HEK293 (cell line): ENCODE results near the gene KCNMA1.

ENCODE experiments used
- CTCF ChIA-PET: fragments of 350-600 bp; formaldehyde crosslinking; extraction: SDS; loops from one replicate; lab custom pipeline; 2021; ENCODE audit warnings: antibody characterized with exemption; lab: Yijun Ruan, JAX
- POLR2A ChIA-PET: fragments of 300-600 bp; formaldehyde crosslinking; extraction: SDS; loops from one replicate; lab custom pipeline; 2020; ENCODE audit warnings: antibody characterized with exemption, inconsistent platforms; lab: Yijun Ruan, JAX
- H3K27ac ChIP-seq: fragments of 200-500 bp; sonication (Bioruptor generic); 2 replicates; pipeline ENCODE4 v1.5.1; 2014; ENCODE audit warnings: low read depth, low read length, control low read depth, inconsistent platforms; ENCODE audit errors: extremely low read depth
- H3K36me3 ChIP-seq, 2 experiments: fragments of 200-500 bp in 1 of 2; sonication (Bioruptor generic) in 1 of 2; 1 replicate in 1 of 2; 2 replicates in 1 of 2; pipeline ENCODE4 v1.5.1; 2014 to 2017; ENCODE audit warnings: inconsistent platforms in 2 of 2, low read length in 2 of 2; ENCODE audit not compliant: control insufficient read depth in 2 of 2, insufficient read depth in 1 of 2
- H3K4me1 ChIP-seq: fragments of 200-500 bp; sonication (Bioruptor generic); 2 replicates; pipeline ENCODE4 v1.5.1; 2014; ENCODE audit warnings: mild to moderate bottlenecking, low read length, inconsistent platforms; ENCODE audit not compliant: control insufficient read depth, insufficient read depth
- H3K4me3 ChIP-seq: 2 replicates; pipeline ENCODE4 v1.5.1; 2011; ENCODE audit warnings: low read depth, mild to moderate bottlenecking, control low read depth, low read length, moderate library complexity
- H3K9me3 ChIP-seq: fragments of 200-500 bp; sonication (Bioruptor generic); 2 replicates; pipeline ENCODE4 v1.5.1; 2014; ENCODE audit warnings: low read depth, low read length, inconsistent platforms; ENCODE audit not compliant: control insufficient read depth, insufficient read depth
- GLIS1 ChIP-seq: fragments of 450-650 bp; formaldehyde crosslinking; IDR thresholded peaks from 2 replicates; pipeline ENCODE4 v1.5.1; 2016; ENCODE audit warnings: missing biosample characterization, missing genetic modification characterization
- MZF1 ChIP-seq: fragments of 450-650 bp; formaldehyde crosslinking; IDR thresholded peaks from 2 replicates; pipeline ENCODE4 v1.5.1; 2017; ENCODE audit warnings: missing biosample characterization, missing genetic modification characterization, borderline replicate concordance
- WT1 ChIP-seq: fragments of 450-650 bp; formaldehyde crosslinking; IDR thresholded peaks from 2 replicates; pipeline ENCODE4 v1.5.1; 2016; ENCODE audit warnings: missing biosample characterization, missing genetic modification characterization
- ZBTB21 ChIP-seq: fragments of 450-650 bp; formaldehyde crosslinking; IDR thresholded peaks from 2 replicates; pipeline ENCODE4 v1.5.1; 2017; ENCODE audit warnings: missing biosample characterization, missing genetic modification characterization
- ZBTB8A ChIP-seq: fragments of 450-650 bp; formaldehyde crosslinking; IDR thresholded peaks from 2 replicates; pipeline ENCODE4 v1.5.1; 2016; ENCODE audit warnings: missing biosample characterization, missing genetic modification characterization
- ZFHX2 ChIP-seq: fragments of 450-650 bp; formaldehyde crosslinking; conservative IDR thresholded peaks from 2 replicates; pipeline ENCODE4 v1.5.1; 2016; ENCODE audit warnings: missing biosample characterization, missing genetic modification characterization
- ZNF292 ChIP-seq: fragments of 450-650 bp; formaldehyde crosslinking; IDR thresholded peaks from 2 replicates; pipeline ENCODE4 v1.5.1; 2016; ENCODE audit warnings: low read depth, missing biosample characterization, missing genetic modification characterization, borderline replicate concordance
- ZNF350 ChIP-seq: fragments of 450-650 bp; formaldehyde crosslinking; IDR thresholded peaks from 2 replicates; pipeline ENCODE4 v1.5.0; 2017; ENCODE audit warnings: missing biosample characterization, mild to moderate bottlenecking, missing genetic modification characterization
- ZNF510 ChIP-seq: fragments of 450-650 bp; formaldehyde crosslinking; IDR thresholded peaks from 2 replicates; pipeline ENCODE4 v1.5.1; 2018; ENCODE audit warnings: mild to moderate bottlenecking, missing genetic modification characterization, missing biosample characterization; ENCODE audit not compliant: insufficient replicate concordance
- ZNF623 ChIP-seq: fragments of 450-650 bp; formaldehyde crosslinking; IDR thresholded peaks from 2 replicates; pipeline ENCODE4 v1.5.1; 2016; ENCODE audit warnings: missing biosample characterization, missing genetic modification characterization
- ZNF624 ChIP-seq: fragments of 450-650 bp; formaldehyde crosslinking; IDR thresholded peaks from 2 replicates; pipeline ENCODE4 v1.5.1; 2017; ENCODE audit warnings: missing biosample characterization, missing genetic modification characterization
- ZNF629 ChIP-seq: fragments of 450-650 bp; formaldehyde crosslinking; IDR thresholded peaks from 2 replicates; pipeline ENCODE4 v1.5.1; 2017; ENCODE audit warnings: missing biosample characterization, missing genetic modification characterization
- ZNF843 ChIP-seq: fragments of 450-650 bp; formaldehyde crosslinking; IDR thresholded peaks from 2 replicates; pipeline ENCODE4 v1.5.1; 2016; ENCODE audit warnings: missing biosample characterization, missing genetic modification characterization
- ZSCAN16 ChIP-seq: fragments of 450-650 bp; formaldehyde crosslinking; IDR thresholded peaks from 2 replicates; pipeline ENCODE4 v1.5.1; 2016; ENCODE audit warnings: missing biosample characterization, missing genetic modification characterization
- TF ChIP-seq, protein P1 (sequence below): fragments of 450-650 bp; formaldehyde crosslinking; IDR thresholded peaks from 2 replicates; pipeline ENCODE4 v1.5.1; 2017; ENCODE audit warnings: missing biosample characterization, missing genetic modification characterization
- TF ChIP-seq, protein P2 (sequence below): fragments of 450-650 bp; formaldehyde crosslinking; IDR thresholded peaks from 2 replicates; pipeline ENCODE4 v1.5.1; 2016; ENCODE audit warnings: missing biosample characterization, missing genetic modification characterization
- TF ChIP-seq, protein P3 (sequence below): fragments of 450-650 bp; formaldehyde crosslinking; IDR thresholded peaks from 2 replicates; pipeline ENCODE4 v1.5.1; 2016; ENCODE audit warnings: missing biosample characterization, missing genetic modification characterization
- TF ChIP-seq, protein P4 (sequence below): IDR thresholded peaks from 2 replicates; pipeline ENCODE4 v1.6.1; 2011; ENCODE audit warnings: mild to moderate bottlenecking, low read depth, low read length, borderline replicate concordance
- TF ChIP-seq, protein P5 (sequence below): fragments of 450-650 bp; formaldehyde crosslinking; IDR thresholded peaks from 2 replicates; pipeline ENCODE4 v1.5.1; 2017; ENCODE audit warnings: missing biosample characterization, missing genetic modification characterization
- TF ChIP-seq, protein P6 (sequence below): fragments of 450-650 bp; formaldehyde crosslinking; IDR thresholded peaks from 2 replicates; pipeline ENCODE4 v1.5.1; 2016; ENCODE audit warnings: missing biosample characterization, missing genetic modification characterization

KCNMA1 gene

DNA sequence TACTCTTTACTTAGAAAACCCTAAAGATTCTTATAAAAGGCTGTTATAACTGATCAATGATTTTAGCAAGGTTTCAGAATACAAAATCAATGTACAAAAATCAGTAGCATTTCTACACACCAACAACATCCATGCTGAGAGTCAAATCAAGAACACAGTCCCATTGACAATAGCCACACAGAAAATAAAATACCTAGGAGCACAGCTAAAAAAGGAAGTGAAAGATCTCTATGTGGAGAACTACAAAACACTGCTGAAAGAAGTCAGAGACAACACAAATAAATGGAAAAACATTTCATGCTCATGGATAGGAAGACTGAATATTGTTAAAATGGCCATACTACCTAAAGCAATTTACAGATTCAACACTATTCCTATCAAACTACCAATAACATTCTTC lies 427.0 kb downstream of the KCNMA1 start (continued):
- TF ChIP-seq ZSCAN16 (tag by site-specific recombination) (no peak), ZNF629 (tag by site-specific recombination) (no peak), ZNF623 (tag by site-specific recombination) (no peak), ZNF843 (tag by site-specific recombination) (no peak)
- TF ChIP-seq, protein P1, sequence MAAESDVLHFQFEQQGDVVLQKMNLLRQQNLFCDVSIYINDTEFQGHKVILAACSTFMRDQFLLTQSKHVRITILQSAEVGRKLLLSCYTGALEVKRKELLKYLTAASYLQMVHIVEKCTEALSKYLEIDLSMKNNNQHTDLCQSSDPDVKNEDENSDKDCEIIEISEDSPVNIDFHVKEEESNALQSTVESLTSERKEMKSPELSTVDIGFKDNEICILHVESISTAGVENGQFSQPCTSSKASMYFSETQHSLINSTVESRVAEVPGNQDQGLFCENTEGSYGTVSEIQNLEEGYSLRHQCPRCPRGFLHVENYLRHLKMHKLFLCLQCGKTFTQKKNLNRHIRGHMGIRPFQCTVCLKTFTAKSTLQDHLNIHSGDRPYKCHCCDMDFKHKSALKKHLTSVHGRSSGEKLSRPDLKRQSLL = no peak
- TF ChIP-seq, protein P2, sequence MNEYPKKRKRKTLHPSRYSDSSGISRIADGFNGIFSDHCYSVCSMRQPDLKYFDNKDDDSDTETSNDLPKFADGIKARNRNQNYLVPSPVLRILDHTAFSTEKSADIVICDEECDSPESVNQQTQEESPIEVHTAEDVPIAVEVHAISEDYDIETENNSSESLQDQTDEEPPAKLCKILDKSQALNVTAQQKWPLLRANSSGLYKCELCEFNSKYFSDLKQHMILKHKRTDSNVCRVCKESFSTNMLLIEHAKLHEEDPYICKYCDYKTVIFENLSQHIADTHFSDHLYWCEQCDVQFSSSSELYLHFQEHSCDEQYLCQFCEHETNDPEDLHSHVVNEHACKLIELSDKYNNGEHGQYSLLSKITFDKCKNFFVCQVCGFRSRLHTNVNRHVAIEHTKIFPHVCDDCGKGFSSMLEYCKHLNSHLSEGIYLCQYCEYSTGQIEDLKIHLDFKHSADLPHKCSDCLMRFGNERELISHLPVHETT (tag by site-specific recombination) = no peak

DNA sequence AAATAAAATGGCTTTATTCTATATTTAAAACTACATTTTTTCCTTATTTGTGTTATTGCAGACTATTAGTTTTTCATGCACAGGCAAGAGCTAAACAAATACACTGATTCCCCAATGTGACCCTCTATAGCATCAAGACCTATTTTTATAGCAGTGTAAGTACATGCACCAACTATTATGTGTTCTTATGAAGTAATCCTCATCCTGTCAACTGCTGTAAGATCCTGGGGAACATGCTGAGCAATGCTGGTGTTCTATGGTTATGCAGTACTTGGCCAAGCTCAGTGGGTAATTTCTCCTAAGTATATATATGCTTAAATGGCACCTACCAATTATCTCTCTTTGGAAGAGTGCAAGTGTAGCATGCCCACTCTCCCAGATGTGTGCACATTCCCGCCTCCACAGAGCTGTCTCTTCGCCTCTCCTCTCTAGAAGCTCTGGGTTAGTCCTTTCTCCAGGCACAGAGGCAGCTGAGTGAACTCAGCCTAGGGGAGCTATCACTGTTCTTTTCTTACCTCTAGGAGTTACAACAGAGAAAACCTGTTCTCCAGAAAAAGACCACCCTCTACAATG lies 428.8 kb downstream of the KCNMA1 start:
- Histone ChIP-seq H3K4me3 (no peak overlapping the region), H3K9me3 (no peaks in the 10 kb centered on the region), H3K27ac (no peak overlapping the region), H3K4me1 (no peaks in the 10 kb centered on the region), H3K36me3 (no peaks in the 10 kb centered on the region)
- CTCF ChIA-PET = interaction anchor here (0.7 kb wide), 1 partner anchor 23 kb away, joined by 3 read pairs; no protein-coding TSS in a partner anchor
- POLR2A ChIA-PET = no interaction called here
- TF ChIP-seq ZNF624 (tag by site-specific recombination) (no peak), ZBTB21 (tag by site-specific recombination) (no peak), ZNF510 (tag by site-specific recombination) (no peak), MZF1 (tag by site-specific recombination) (no peak), ZFHX2 (tag by site-specific recombination) (no peak), GLIS1 (no peak), ZBTB8A (no peak), WT1 (tag by site-specific recombination) (no peak), ZNF350 (tag by site-specific recombination) (no peak), ZNF292 (no peak)
- TF ChIP-seq, protein P3, sequence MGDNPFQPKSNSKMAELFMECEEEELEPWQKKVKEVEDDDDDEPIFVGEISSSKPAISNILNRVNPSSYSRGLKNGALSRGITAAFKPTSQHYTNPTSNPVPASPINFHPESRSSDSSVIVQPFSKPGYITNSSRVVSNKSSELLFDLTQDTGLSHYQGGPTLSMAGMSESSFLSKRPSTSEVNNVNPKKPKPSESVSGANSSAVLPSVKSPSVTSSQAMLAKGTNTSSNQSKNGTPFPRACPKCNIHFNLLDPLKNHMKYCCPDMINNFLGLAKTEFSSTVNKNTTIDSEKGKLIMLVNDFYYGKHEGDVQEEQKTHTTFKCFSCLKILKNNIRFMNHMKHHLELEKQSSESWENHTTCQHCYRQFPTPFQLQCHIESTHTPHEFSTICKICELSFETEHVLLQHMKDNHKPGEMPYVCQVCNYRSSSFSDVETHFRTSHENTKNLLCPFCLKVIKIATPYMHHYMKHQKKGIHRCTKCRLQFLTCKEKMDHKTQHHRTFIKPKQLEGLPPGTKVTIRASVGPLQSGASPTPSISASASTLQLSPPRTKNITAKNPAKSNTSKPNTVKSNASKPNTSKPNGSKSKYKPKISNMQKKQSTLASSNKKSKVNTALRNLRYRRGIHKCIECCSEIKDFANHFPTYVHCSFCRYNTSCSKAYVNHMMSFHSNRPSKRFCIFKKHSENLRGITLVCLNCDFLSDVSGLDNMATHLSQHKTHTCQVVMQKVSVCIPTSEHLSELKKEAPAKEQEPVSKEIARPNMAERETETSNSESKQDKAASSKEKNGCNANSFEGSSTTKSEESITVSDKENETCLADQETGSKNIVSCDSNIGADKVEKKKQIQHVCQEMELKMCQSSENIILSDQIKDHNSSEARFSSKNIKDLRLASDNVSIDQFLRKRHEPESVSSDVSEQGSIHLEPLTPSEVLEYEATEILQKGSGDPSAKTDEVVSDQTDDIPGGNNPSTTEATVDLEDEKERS = no peak
- TF ChIP-seq, protein P4, sequence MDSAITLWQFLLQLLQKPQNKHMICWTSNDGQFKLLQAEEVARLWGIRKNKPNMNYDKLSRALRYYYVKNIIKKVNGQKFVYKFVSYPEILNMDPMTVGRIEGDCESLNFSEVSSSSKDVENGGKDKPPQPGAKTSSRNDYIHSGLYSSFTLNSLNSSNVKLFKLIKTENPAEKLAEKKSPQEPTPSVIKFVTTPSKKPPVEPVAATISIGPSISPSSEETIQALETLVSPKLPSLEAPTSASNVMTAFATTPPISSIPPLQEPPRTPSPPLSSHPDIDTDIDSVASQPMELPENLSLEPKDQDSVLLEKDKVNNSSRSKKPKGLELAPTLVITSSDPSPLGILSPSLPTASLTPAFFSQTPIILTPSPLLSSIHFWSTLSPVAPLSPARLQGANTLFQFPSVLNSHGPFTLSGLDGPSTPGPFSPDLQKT = no peak
- TF ChIP-seq, protein P5, sequence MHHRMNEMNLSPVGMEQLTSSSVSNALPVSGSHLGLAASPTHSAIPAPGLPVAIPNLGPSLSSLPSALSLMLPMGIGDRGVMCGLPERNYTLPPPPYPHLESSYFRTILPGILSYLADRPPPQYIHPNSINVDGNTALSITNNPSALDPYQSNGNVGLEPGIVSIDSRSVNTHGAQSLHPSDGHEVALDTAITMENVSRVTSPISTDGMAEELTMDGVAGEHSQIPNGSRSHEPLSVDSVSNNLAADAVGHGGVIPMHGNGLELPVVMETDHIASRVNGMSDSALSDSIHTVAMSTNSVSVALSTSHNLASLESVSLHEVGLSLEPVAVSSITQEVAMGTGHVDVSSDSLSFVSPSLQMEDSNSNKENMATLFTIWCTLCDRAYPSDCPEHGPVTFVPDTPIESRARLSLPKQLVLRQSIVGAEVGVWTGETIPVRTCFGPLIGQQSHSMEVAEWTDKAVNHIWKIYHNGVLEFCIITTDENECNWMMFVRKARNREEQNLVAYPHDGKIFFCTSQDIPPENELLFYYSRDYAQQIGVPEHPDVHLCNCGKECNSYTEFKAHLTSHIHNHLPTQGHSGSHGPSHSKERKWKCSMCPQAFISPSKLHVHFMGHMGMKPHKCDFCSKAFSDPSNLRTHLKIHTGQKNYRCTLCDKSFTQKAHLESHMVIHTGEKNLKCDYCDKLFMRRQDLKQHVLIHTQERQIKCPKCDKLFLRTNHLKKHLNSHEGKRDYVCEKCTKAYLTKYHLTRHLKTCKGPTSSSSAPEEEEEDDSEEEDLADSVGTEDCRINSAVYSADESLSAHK (tag by site-specific recombination) = no peak
- TF ChIP-seq, protein P6, sequence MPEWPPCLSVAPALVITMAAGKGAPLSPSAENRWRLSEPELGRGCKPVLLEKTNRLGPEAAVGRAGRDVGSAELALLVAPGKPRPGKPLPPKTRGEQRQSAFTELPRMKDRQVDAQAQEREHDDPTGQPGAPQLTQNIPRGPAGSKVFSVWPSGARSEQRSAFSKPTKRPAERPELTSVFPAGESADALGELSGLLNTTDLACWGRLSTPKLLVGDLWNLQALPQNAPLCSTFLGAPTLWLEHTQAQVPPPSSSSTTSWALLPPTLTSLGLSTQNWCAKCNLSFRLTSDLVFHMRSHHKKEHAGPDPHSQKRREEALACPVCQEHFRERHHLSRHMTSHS (tag by site-specific recombination) = no peak
